Fibroblast of mammary gland (primary cell): Measurements from ENCODE around the gene ZNF227.
"Not testable (repeated sequence)": the region's sequence is repeated elsewhere in the genome, so short reads cannot be mapped to it uniquely, and the experiment has no call there.

Source experiments
- DNase-seq: peaks from one replicate; pipeline ENCODE4 v3.0.0-alpha.2; 2010; ENCODE audit warnings: low read depth
- H3K4me3 ChIP-seq: 2 replicates; pipeline ENCODE4 v1.5.1; 2011; ENCODE audit warnings: low read depth, mild to moderate bottlenecking, low read length, moderate library complexity; ENCODE audit not compliant: control insufficient read depth
- CTCF ChIP-seq: conservative IDR thresholded peaks from 2 replicates; pipeline ENCODE4 v1.5.1; 2011; ENCODE audit warnings: low read depth, low read length, inconsistent platforms; ENCODE audit not compliant: control insufficient read depth, insufficient read depth

Gene ZNF227

GRCh38 chr19:44182145-44182544 lies 30.2 kb upstream of the ZNF227 start:
- no peak for TF ChIP-seq CTCF
- H3K4me3 ChIP-seq, result no peak overlapping the region
- no peak for DNase-seq

GRCh38 chr19:44190020-44190419 lies 22.3 kb upstream of the ZNF227 start:
- H3K4me3 ChIP-seq, result no peak overlapping the region
- no peak for TF ChIP-seq CTCF
- DNase-seq, result no peak

- TF ChIP-seq CTCF, result no peak
- DNase-seq, result no peak
Measured at GRCh38 chr19:44192127-44192526, 20.2 kb upstream of the ZNF227 start.

GRCh38 chr19:44196772-44197171 lies 15.6 kb upstream of the ZNF227 start:
- no peak for TF ChIP-seq CTCF
- DNase-seq, result no peak
- H3K4me3 ChIP-seq, result no peak overlapping the region

More at GRCh38 chr19:44192127-44192526, 20.2 kb upstream of the ZNF227 start:
- no peak overlapping the region for H3K4me3 ChIP-seq

GRCh38 chr19:44202470-44202869 lies 9.9 kb upstream of the ZNF227 start:
- no peak for TF ChIP-seq CTCF
- peak; percentile 58 for DNase-seq

GRCh38 chr19:44202974-44203373 lies 9.4 kb upstream of the ZNF227 start:
- no peak for TF ChIP-seq CTCF
- H3K4me3 ChIP-seq, result no peak overlapping the region
- DNase-seq, result no peak

More at GRCh38 chr19:44202470-44202869, 9.9 kb upstream of the ZNF227 start:
- no peak overlapping the region for H3K4me3 ChIP-seq

- DNase-seq, result not testable (repeated sequence)
Measured at GRCh38 chr19:44203877-44204276, 8.5 kb upstream of the ZNF227 start.

More at GRCh38 chr19:44203877-44204276, 8.5 kb upstream of the ZNF227 start:
- H3K4me3 ChIP-seq, result not testable (repeated sequence)
